ENCODE results near the gene ERC1. TPM values are rescaled to one million over a fixed set of nuclear protein-coding genes. Genes with fewer than 3 reads are reported as not detected.
A peak's percentile ranks its signal among the peaks of the same experiment; 100 is the strongest.

ERC1 gene
- total and polyA plus RNA-seq, 4 donors, result 7.4 to 78.2 (median 39.8) TPM

DNA sequence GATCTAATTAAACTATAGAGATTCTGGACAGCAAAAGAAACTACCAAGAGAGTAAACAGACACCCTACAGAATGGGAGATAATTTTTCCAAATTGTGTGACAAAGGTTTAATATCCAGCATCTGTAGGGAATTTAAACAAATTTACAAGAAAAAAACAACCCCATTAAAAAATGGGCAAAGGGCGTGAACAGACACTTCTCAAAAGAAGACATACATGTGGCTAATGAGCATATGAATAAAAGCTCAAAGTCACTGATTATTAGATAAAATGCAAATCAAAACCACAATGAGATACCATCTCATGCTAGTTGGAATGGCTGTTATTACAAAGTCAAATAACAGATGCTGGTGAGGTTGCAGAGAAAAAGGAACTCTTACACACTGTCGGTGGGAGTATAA is 309.4 kb downstream of the ERC1 start:
- Histone ChIP-seq H3K27me3 (ENCODE audit: control insufficient read depth in 3 of 3, insufficient read depth in 3 of 3, low read length in 2 of 3) (no peaks in the 10 kb centered on the region), H3K9ac (ENCODE audit: insufficient read depth in 1 of 2, low read length in 2 of 2) (no peak overlapping the region), H3K27ac (ENCODE audit: low read depth in 1 of 2, low read length in 1 of 2) (no peak overlapping the region), H3K4me3 (no peak overlapping the region), H3K9me3 (ENCODE audit: control insufficient read depth in 4 of 4, insufficient read depth in 3 of 4, low read length in 3 of 4) (no peaks in the 10 kb centered on the region), H3K4me1 (ENCODE audit: control insufficient read depth in 5 of 5, insufficient read depth in 5 of 5, low read length in 5 of 5) (peaks cover 0 to 9% (median 0%) of the 10 kb centered on the region in 5 donors), H3K36me3 (ENCODE audit: control insufficient read depth in 4 of 4, insufficient read depth in 4 of 4, low read length in 4 of 4) (peaks cover 0 to 7% (median 6%) of the 10 kb centered on the region in 4 donors)
- no peak for TF ChIP-seq CTCF (IDR thresholded peaks at IDR 0.05; ENCODE audit: control extremely low read depth, extremely low read depth)
- ATAC-seq (ENCODE audit: insufficient read depth, low FRiP score) (no peak), DNase-seq (no peak)
- 84 to 92% methylated on average over 2 of the region's 2 CpGs for WGBS, 2 donors

GRCh38 chr12:1302201-1302870 is 311.3 kb downstream of the ERC1 start:
- WGBS, 2 donors, result 91 to 96% methylated on average over 7 of the region's 7 CpGs
- no peak for ATAC-seq (ENCODE audit: insufficient read depth, low FRiP score)

GRCh38 chr12:1305063-1305434 is 314.0 kb downstream of the ERC1 start:
- DNase-seq, result no peak
- Histone ChIP-seq H3K27me3 (ENCODE audit: control insufficient read depth in 3 of 3, insufficient read depth in 3 of 3, low read length in 2 of 3) (no peaks in the 10 kb centered on the region), H3K4me1 (ENCODE audit: control insufficient read depth in 5 of 5, insufficient read depth in 5 of 5, low read length in 5 of 5) (peaks cover 0 to 21% (median 0%) of the 10 kb centered on the region in 5 donors), H3K9ac (ENCODE audit: insufficient read depth in 1 of 2, low read length in 2 of 2) (no peak overlapping the region), H3K36me3 (ENCODE audit: control insufficient read depth in 4 of 4, insufficient read depth in 4 of 4, low read length in 4 of 4) (peaks cover 0 to 7% (median 5%) of the 10 kb centered on the region in 4 donors), H3K27ac (ENCODE audit: low read depth in 1 of 2, low read length in 1 of 2) (peak overlapping the region; percentile 22 to 40), H3K4me3 (no peak overlapping the region), H3K9me3 (ENCODE audit: control insufficient read depth in 4 of 4, insufficient read depth in 3 of 4, low read length in 3 of 4) (no peaks in the 10 kb centered on the region)
- WGBS, 2 donors, result 89 to 93% methylated on average over 3 of the region's 3 CpGs
- ATAC-seq (ENCODE audit: insufficient read depth, low FRiP score), result no peak
- no peak for TF ChIP-seq CTCF (IDR thresholded peaks at IDR 0.05; ENCODE audit: control extremely low read depth, extremely low read depth)

More at GRCh38 chr12:1302201-1302870, 311.3 kb downstream of the ERC1 start:
- no peak overlapping the region for H3K9ac ChIP-seq (ENCODE audit: insufficient read depth in 1 of 2, low read length in 2 of 2)
- no peak for TF ChIP-seq CTCF (IDR thresholded peaks at IDR 0.05; ENCODE audit: control extremely low read depth, extremely low read depth)
- H3K27ac ChIP-seq (ENCODE audit: low read depth in 1 of 2, low read length in 1 of 2), result no peak overlapping the region
- no peaks in the 10 kb centered on the region for H3K9me3 ChIP-seq (ENCODE audit: control insufficient read depth in 4 of 4, insufficient read depth in 3 of 4, low read length in 3 of 4)
- no peak overlapping the region for H3K4me3 ChIP-seq
- peaks cover 0 to 7% (median 5%) of the 10 kb centered on the region in 4 donors for H3K36me3 ChIP-seq (ENCODE audit: control insufficient read depth in 4 of 4, insufficient read depth in 4 of 4, low read length in 4 of 4)
- no peaks in the 10 kb centered on the region for H3K27me3 ChIP-seq (ENCODE audit: control insufficient read depth in 3 of 3, insufficient read depth in 3 of 3, low read length in 2 of 3)
- no peak for DNase-seq
- peaks cover 0 to 18% (median 0%) of the 10 kb centered on the region in 5 donors for H3K4me1 ChIP-seq (ENCODE audit: control insufficient read depth in 5 of 5, insufficient read depth in 5 of 5, low read length in 5 of 5)

Measured in lung (tissue), 12 donors.